NCI-H1105 (cell line): ENCODE data around the gene RNF214.
A peak's percentile ranks its signal among the peaks of the same experiment; 100 is the strongest.
"Not testable (repeated sequence)": the region's sequence is repeated elsewhere in the genome, so short reads cannot be mapped to it uniquely, and the experiment has no call there.

Experiments used
- DNase-seq: peaks from one replicate; lab custom pipeline; 2025; lab: John Stamatoyannopoulos, UW

RNF214 gene

DNA sequence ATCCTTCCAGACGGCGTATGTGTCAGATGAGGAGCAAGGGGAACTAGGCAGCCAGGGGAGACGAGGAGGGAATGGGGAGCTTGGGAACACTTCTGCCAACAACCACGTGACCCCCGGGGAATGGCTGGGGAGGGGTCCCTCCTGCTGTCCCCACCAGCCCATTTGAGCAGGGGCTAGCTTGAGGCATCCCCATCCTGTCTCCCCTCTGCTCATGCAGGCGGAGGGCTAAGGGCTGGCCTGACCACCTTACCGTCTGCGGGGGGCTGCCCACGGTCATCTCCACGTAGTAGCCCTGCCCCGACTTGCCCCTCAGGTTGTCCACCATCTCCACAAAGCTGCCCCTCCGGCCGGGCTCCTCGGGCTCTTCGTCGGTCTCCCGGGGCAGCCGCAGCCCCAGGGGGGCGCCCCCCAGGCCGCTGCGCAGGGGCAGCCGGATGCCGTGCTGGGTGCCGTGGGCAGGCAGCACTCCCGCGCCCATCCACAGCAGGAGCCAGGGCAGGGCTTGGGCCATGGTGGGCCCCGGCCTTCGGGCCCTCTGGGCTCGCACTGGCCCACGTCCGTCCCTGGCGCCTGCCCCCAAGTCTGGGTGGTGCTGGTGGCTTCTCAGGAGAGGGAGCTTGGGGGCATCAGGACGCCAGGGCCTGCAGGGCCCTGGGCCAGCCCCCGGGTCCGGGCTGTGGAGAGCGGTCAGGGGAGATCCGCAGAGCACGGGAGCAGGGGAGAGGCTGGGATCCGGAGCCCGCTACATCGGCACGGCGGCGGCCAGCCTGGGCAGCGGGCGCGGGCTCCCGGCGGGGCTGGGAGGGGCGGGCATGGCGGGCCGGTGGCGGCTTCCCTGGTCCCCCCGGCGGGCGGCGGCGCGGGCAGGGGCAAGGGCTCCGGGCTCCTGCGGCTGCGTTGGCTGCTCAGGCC, 83.1 kb downstream of the RNF214 start:
- DNase-seq: no peak

DNA sequence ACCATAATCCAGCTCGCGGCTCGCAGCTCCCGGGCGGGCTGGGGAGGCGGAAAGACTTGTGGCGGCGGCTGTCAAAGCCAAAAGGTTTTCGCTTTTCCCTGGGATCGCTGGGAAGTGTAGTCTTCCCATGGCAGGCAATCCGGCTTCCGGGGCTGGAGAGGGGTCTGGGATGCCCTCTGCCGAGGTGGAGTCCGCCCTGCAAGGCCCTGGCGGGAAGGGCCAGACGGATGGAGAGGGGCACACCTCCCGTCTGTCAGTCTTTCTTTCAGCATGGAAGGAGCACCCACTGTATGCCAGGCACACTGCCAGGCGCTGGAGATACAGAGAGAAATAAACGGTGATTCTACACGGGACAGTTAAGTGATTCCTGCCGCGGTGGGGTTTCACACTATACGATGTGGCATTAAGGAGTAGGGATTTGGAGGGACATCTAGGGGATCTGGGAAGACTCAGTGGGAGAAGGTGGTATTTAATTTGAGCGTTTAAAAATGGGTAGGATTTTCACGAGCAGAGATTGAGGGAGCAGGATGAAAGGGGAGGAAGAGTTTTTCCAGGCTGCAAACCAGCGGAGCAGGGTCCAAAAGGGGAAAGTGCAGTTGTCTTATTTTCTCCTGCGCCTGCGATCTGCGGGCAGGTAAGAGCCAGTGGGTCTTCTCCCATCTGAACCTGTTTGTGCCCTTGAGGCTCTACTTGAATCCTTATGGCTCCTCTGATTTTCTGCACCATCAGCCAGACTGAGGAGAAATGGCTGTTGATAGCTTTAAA, 83.9 kb downstream of the RNF214 start, which contains the start of gene BACE1:
BACE1 (minus strand) TSS at position 60 of the 765 bp plus-strand sequence. CDS start 461 bp downstream, outside the sequence.
- DNase-seq: peak; percentile 74

- no peak for DNase-seq
Observed at GRCh38 chr11:117318738-117319137, 86.3 kb downstream of the RNF214 start.

- DNase-seq: no peak
Observed at GRCh38 chr11:117319214-117319840, 86.9 kb downstream of the RNF214 start.

GRCh38 chr11:117327255-117327566, 94.7 kb downstream of the RNF214 start:
- DNase-seq: not testable (repeated sequence)

DNA sequence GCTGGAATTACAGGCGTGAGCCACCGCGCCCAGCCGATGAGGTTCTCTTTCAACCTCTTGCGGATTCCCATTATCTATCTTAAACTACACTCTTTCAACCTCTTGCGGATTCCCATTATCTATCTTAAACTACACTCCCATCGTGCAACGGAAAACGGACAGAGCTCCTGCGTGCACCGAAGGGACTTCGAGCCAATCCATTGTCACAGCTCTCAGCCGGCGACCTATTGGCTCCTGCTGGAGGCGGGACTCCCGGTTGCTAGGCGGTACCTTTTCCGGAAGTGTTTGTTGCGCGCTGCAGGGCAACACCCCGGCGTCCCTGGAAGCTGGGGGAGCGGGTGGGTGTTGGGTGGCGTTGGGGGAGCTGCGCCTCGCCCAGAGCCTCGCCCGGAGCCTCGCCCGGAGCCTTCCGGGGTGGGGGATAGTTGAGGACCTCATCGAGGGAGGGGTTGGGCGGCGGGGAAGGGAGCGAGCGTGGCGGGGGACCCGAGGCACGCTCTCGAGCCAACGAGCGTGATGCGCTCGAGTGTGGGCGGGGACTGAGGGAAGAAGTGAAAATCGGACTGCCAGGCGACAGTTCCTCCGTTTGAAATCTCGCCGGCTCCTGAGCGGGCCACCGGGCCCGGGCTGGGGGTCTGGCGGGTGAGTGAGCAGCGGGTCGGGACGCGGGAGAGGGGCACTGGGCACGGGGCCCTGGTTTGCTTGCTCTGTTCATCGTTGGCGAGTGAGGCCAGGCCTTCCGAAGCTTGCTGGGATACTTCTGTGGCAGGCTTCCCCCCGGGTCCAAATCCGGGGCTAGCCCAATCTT, 95.3 kb downstream of the RNF214 start, which contains the start of gene CEP164:
CEP164 (plus strand) TSS at position 288 of the 808 bp plus-strand sequence. CDS start 10,733 bp downstream, outside the sequence.
- peak; percentile 97 for DNase-seq

GRCh38 chr11:117328375-117329010, 96.0 kb downstream of the RNF214 start:
- DNase-seq: peak; percentile 4

GRCh38 chr11:117332843-117333242, 100.4 kb downstream of the RNF214 start:
- DNase-seq: no peak

- DNase-seq: no peak
Observed at GRCh38 chr11:117333917-117334316, 101.4 kb downstream of the RNF214 start.

- DNase-seq: no peak
Observed at GRCh38 chr11:117334896-117335295, 102.4 kb downstream of the RNF214 start.

- no peak for DNase-seq
Observed at GRCh38 chr11:117335399-117335798, 102.9 kb downstream of the RNF214 start.
